SH-SY5Y (cell line): ENCODE data around the gene AP2A1.

ENCODE experiments used
- GATA2 ChIP-seq: IDR thresholded peaks from 2 replicates; pipeline ENCODE4 v1.6.1; 2011; ENCODE audit warnings: mild to moderate bottlenecking, low read depth, low read length
- GATA3 ChIP-seq: IDR thresholded peaks from 2 replicates; pipeline ENCODE4 v1.6.1; 2011; ENCODE audit warnings: low read depth, mild to moderate bottlenecking, low read length, moderate library complexity

GRCh38 chr19:49772850-49773432, 6.1 kb downstream of the AP2A1 start:
- TF ChIP-seq GATA2 = no peak
- TF ChIP-seq GATA3 = no peak
